ENCODE data around the gene SIRT6. TPM values are rescaled to one million over a fixed set of nuclear protein-coding genes. Genes with fewer than 3 reads are reported as not detected.

SIRT6 gene
- total and polyA plus RNA-seq, 10 of the 15 experiments (the other 5 are each of a cell fraction or from before 2014, with no cell fraction given) = 1.3 to 49.6 (median 24.2) TPM

DNA sequence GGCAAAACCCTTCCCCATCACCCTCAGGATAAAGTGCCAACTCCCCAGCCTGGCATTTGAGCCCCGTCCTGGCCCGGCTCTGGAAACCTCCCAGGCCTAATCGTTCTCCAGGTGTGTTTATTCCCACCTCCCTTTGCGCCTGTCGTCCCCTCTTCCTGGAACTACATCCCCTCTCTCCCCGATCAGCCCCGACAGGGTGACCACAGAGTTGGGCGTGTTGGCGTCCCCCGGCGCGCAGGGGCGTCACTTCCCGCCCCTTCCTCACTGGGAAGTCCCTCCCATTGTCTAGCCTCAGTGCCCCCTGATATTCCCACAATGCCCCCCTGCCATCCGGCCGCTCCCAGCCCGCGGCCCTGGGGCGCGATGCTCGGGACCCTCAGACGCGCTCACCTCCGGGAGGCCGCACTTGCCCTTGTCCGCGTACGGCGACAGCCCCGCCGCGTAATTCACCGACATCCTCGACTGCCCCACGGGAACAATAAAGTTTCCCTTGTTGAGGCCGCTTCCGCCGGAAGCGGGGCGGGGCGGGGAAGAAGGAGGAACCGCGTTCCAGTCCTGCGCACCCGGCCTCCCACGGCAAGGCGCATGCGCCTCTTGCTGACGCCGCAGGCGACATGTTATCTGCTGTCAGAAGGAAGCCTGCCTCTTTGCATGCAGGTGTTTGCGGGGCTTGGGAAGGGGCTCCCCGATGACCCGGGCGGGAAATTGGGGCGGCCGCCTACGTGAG lies at the start of gene SIRT6, which contains the start of gene ANKRD24 (continued):
- TF ChIP-seq, protein P1, sequence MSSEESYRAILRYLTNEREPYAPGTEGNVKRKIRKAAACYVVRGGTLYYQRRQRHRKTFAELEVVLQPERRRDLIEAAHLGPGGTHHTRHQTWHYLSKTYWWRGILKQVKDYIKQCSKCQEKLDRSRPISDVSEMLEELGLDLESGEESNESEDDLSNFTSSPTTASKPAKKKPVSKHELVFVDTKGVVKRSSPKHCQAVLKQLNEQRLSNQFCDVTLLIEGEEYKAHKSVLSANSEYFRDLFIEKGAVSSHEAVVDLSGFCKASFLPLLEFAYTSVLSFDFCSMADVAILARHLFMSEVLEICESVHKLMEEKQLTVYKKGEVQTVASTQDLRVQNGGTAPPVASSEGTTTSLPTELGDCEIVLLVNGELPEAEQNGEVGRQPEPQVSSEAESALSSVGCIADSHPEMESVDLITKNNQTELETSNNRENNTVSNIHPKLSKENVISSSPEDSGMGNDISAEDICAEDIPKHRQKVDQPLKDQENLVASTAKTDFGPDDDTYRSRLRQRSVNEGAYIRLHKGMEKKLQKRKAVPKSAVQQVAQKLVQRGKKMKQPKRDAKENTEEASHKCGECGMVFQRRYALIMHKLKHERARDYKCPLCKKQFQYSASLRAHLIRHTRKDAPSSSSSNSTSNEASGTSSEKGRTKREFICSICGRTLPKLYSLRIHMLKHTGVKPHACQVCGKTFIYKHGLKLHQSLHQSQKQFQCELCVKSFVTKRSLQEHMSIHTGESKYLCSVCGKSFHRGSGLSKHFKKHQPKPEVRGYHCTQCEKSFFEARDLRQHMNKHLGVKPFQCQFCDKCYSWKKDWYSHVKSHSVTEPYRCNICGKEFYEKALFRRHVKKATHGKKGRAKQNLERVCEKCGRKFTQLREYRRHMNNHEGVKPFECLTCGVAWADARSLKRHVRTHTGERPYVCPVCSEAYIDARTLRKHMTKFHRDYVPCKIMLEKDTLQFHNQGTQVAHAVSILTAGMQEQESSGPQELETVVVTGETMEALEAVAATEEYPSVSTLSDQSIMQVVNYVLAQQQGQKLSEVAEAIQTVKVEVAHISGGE (CRISPR knock-in tag; IDR thresholded peaks at IDR 0.05) = no peak
- TF ChIP-seq, protein P2, sequence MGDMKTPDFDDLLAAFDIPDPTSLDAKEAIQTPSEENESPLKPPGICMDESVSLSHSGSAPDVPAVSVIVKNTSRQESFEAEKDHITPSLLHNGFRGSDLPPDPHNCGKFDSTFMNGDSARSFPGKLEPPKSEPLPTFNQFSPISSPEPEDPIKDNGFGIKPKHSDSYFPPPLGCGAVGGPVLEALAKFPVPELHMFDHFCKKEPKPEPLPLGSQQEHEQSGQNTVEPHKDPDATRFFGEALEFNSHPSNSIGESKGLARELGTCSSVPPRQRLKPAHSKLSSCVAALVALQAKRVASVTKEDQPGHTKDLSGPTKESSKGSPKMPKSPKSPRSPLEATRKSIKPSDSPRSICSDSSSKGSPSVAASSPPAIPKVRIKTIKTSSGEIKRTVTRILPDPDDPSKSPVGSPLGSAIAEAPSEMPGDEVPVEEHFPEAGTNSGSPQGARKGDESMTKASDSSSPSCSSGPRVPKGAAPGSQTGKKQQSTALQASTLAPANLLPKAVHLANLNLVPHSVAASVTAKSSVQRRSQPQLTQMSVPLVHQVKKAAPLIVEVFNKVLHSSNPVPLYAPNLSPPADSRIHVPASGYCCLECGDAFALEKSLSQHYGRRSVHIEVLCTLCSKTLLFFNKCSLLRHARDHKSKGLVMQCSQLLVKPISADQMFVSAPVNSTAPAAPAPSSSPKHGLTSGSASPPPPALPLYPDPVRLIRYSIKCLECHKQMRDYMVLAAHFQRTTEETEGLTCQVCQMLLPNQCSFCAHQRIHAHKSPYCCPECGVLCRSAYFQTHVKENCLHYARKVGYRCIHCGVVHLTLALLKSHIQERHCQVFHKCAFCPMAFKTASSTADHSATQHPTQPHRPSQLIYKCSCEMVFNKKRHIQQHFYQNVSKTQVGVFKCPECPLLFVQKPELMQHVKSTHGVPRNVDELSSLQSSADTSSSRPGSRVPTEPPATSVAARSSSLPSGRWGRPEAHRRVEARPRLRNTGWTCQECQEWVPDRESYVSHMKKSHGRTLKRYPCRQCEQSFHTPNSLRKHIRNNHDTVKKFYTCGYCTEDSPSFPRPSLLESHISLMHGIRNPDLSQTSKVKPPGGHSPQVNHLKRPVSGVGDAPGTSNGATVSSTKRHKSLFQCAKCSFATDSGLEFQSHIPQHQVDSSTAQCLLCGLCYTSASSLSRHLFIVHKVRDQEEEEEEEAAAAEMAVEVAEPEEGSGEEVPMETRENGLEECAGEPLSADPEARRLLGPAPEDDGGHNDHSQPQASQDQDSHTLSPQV (IDR thresholded peaks at IDR 0.05) = no peak
- peak; percentile 87; the same call in 1 of the 2 replicates for TF ChIP-seq STAT1 (conservative IDR thresholded peaks at IDR 0.05)
- peak; percentile 17; the same call in 1 of the 2 replicates for TF ChIP-seq ATF7 (IDR thresholded peaks at IDR 0.05; ENCODE audit: low read depth)
- peak in 1 of 2 experiments; percentile 68; a peak in 2 of 4 replicates for TF ChIP-seq BHLHE40 (IDR thresholded peaks at IDR 0.05; ENCODE audit: borderline replicate concordance in 1 of 2, low read depth in 2 of 2, low read length in 1 of 2)
- TF ChIP-seq, protein P3, sequence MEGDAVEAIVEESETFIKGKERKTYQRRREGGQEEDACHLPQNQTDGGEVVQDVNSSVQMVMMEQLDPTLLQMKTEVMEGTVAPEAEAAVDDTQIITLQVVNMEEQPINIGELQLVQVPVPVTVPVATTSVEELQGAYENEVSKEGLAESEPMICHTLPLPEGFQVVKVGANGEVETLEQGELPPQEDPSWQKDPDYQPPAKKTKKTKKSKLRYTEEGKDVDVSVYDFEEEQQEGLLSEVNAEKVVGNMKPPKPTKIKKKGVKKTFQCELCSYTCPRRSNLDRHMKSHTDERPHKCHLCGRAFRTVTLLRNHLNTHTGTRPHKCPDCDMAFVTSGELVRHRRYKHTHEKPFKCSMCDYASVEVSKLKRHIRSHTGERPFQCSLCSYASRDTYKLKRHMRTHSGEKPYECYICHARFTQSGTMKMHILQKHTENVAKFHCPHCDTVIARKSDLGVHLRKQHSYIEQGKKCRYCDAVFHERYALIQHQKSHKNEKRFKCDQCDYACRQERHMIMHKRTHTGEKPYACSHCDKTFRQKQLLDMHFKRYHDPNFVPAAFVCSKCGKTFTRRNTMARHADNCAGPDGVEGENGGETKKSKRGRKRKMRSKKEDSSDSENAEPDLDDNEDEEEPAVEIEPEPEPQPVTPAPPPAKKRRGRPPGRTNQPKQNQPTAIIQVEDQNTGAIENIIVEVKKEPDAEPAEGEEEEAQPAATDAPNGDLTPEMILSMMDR (IDR thresholded peaks at IDR 0.05 in 2 of 3, conservative IDR thresholded peaks at IDR 0.05 in 1 of 3; ENCODE audit: control insufficient read depth in 2 of 3, extremely low read depth in 1 of 3, insufficient read depth in 1 of 3, low read depth in 3 of 3, low read length in 3 of 3) = no peak
